Muscle layer of colon (tissue), 2 donors: ENCODE data around the gene SCTR.
A peak's percentile ranks its signal among the peaks of the same experiment; 100 is the strongest.

Experiments used
- H3K27ac ChIP-seq: one replicate; pipeline ENCODE4 v1.7.0; 2013; ENCODE audit warnings: low read depth, mild to moderate bottlenecking, low read length, moderate library complexity
- H3K27me3 ChIP-seq, 2 donors: one replicate each; pipeline ENCODE4 v1.7.0; 2013; ENCODE audit warnings: low read length in 2 of 2, mild to moderate bottlenecking in 2 of 2; ENCODE audit not compliant: insufficient read depth in 2 of 2, control insufficient read depth in 1 of 2
- H3K36me3 ChIP-seq: one replicate; pipeline ENCODE4 v1.7.0; 2013; ENCODE audit warnings: mild to moderate bottlenecking, low read length; ENCODE audit not compliant: insufficient read depth
- H3K4me1 ChIP-seq: one replicate; pipeline ENCODE4 v1.7.0; 2013; ENCODE audit warnings: mild to moderate bottlenecking, low read length; ENCODE audit not compliant: insufficient read depth
- H3K4me3 ChIP-seq, 2 donors: one replicate each; pipeline ENCODE4 v1.7.0; 2013; ENCODE audit warnings: low read length in 2 of 2, low read depth in 1 of 2, mild to moderate bottlenecking in 1 of 2, moderate library complexity in 1 of 2
- H3K9ac ChIP-seq: one replicate; pipeline ENCODE4 v1.7.0; 2013; ENCODE audit warnings: low read length
- H3K9me3 ChIP-seq: one replicate; pipeline ENCODE4 v1.7.0; 2013; ENCODE audit warnings: mild to moderate bottlenecking, low read length
- donor health status: abdominal sarcoma.
- donor health status: Adenocarcinoma of cecum.

SCTR gene

DNA sequence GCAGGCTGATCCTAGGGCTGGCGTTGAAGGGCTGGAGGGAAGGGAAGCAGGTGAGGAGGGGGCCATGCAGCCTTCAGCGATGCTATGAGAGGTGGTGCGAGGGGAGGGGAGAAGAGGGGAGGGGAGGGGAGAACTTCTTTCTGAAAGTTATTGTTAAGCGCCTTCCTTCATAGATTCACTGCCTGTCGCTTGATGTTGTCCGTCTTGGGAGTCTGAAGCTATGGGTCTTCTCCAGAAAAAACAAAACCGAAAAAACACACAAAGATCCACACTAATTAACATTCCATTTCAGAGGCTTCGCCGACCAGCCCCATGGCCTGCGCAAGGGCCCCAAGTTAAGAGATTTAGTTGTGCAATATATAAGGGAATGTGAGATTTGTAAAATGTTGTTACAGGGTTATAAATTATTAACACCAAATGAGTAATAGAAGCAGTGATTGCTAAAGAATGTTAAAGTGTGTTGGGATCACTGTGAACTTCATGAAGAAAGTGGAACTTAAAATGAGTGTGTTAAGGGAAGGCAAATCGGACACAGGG is 20.7 kb upstream of the SCTR start:
- Histone ChIP-seq H3K9me3 (no peaks in the 10 kb centered on the region), H3K4me3 (peak overlapping the region; percentile 38 to 58), H3K36me3 (no peaks in the 10 kb centered on the region), H3K27ac (no peak overlapping the region), H3K27me3 (peaks cover 0 to 4% of the 10 kb centered on the region in 2 donors), H3K4me1 (peaks cover 15% of the 10 kb centered on the region), H3K9ac (no peak overlapping the region)

DNA sequence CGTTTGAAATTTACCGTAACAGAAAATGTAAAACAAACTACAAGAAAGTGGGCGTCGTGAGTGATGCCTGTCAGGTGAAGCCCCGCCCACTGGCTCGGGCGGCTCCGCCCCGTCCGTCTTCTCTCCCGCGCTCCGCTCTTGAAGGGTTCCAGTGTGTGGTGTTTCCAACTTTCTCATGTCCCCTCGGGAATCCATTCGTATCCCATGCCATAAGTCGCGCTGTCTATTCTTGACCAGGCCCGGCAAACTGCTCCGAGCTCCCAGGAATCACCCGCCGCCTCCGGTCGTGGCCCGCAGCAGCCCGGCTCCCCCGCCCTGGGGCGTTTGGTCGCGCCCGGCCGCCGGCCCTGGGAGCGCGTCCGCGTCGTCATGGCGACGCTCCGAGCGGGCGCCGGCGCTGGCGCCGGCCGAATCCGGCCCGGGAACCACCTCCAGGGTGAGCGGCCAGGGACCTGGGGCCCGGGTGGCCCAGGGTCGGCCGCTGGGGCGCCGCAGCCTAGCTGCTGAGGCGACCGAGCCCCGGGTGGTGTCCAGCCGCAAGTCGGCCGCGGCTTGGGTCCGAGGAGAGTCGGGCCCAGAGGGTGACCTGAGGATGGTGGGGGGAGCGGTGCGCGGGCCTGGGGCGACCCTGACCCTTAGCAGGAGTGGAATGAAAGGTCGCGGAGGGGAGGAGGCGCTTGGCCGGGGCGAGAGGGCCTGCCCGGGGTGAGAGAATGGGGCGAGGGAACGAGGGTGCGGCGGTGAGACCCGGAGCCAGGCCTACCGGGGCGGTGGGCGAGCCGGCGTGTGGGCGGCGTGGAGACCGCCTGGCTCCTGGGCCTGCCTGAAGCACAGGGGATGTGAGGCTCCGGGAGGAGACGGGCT is 20.0 kb upstream of the SCTR start, which contains the start of gene CFAP221:
TSS of gene CFAP221 (plus strand) at position 375 of the 864 bp plus-strand sequence. CDS start 1,683 bp downstream, outside the sequence.
- H3K9ac ChIP-seq = no peak within 1 kb of the TSS
- H3K27me3 ChIP-seq = peaks cover 0 to 4% of the 10 kb centered on the region in 2 donors
- no peak within 1 kb of the TSS for H3K27ac ChIP-seq
- H3K4me3 ChIP-seq = peak within 1 kb of the TSS; percentile 38 to 58
- no peaks in the 10 kb centered on the region for H3K9me3 ChIP-seq
- H3K36me3 ChIP-seq = no peaks in the 10 kb centered on the region
- H3K4me1 ChIP-seq = peaks cover 15% of the 10 kb centered on the region

DNA sequence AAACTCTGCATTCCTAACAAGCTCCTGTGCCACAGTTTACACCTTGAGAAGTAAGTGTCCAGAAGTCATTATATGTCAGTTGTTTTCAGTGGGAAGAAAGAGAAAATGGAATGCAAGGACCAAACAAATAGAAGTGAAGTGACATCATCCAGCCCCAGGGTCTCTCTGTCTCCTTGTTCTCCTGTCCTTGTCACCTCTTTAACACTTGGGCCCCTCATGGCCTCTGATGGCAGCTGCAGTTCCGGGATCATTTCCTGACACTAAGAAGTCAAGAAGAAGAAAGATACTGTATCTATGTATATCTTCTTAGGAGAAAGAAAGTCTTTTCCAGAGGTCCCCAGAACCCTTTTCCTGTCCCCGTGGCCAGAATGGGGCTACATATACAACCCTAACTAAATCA is 17.2 kb upstream of the SCTR start:
- H3K4me1 ChIP-seq = peaks cover 6% of the 10 kb centered on the region
- H3K9ac ChIP-seq = no peak overlapping the region
- H3K4me3 ChIP-seq = no peak overlapping the region
- H3K27ac ChIP-seq = no peak overlapping the region
- H3K9me3 ChIP-seq = no peaks in the 10 kb centered on the region
- H3K27me3 ChIP-seq = peaks cover 0 to 4% of the 10 kb centered on the region in 2 donors
- no peaks in the 10 kb centered on the region for H3K36me3 ChIP-seq

DNA sequence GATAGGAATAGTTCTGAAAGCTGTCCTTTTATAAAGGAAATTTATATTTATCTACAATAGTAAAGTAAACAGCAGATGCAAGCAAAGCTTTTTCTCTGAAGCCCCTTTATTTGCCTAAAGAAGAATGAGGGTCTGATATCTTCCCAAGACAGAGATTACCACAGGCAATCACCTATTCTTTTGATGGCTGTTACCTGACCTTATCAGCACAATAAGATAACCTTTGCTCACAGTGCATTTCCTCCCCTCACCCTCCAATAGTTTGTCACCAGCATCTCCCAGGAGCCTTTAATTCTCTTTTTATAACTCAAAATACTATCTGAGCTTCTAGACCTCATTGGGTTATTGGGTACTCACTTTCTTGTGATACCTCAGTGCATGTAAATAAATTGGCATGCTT is 13.5 kb upstream of the SCTR start:
- no peak overlapping the region for H3K4me3 ChIP-seq
- no peaks in the 10 kb centered on the region for H3K27me3 ChIP-seq
- no peaks in the 10 kb centered on the region for H3K36me3 ChIP-seq
- H3K4me1 ChIP-seq = no peaks in the 10 kb centered on the region
- no peak overlapping the region for H3K27ac ChIP-seq
- no peak overlapping the region for H3K9ac ChIP-seq
- no peaks in the 10 kb centered on the region for H3K9me3 ChIP-seq

DNA sequence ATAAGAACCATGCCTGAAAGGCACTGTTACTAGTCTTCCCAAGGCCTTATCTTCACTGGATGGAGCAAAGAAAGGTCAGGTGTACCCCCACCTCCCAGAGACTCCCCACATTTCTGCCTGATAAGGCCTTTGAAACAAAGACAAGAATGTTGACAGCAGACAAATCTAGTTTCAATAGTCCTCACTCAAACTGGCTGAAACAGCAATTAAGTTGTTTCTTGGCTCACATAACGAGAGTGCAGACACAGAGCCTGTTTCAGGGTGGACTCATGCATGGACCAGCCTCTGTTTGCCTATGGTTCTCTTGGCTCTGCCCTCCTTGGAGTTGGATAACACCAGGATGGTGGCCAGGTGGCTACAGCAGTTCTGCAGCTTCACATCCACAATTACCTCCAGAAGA is 12.4 kb upstream of the SCTR start:
- Histone ChIP-seq H3K4me1 (no peaks in the 10 kb centered on the region), H3K9me3 (no peaks in the 10 kb centered on the region), H3K27ac (no peak overlapping the region), H3K9ac (no peak overlapping the region), H3K27me3 (no peaks in the 10 kb centered on the region), H3K4me3 (no peak overlapping the region), H3K36me3 (no peaks in the 10 kb centered on the region)

DNA sequence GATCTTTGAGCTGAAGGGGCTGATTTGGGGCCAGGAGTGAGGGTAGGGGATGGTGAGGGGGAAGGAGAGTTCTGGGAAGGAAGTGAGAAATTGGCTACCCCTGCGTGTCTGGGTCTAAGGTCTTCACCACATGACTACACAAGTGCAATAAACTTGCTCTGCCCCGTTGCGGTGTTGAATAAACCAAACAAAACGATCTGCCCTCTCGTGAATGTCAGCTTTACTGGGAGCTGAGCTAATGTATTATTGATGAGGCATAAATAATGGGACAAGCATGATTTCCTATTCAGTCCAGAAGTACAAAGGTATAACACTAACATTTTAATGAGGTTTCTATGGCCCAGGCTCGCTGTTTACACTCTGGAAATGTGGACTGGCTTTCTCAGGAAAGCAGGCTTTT is 11.9 kb upstream of the SCTR start:
- Histone ChIP-seq H3K36me3 (no peaks in the 10 kb centered on the region), H3K4me1 (no peaks in the 10 kb centered on the region), H3K27ac (no peak overlapping the region), H3K9ac (no peak overlapping the region), H3K4me3 (no peak overlapping the region), H3K27me3 (no peaks in the 10 kb centered on the region), H3K9me3 (no peaks in the 10 kb centered on the region)

DNA sequence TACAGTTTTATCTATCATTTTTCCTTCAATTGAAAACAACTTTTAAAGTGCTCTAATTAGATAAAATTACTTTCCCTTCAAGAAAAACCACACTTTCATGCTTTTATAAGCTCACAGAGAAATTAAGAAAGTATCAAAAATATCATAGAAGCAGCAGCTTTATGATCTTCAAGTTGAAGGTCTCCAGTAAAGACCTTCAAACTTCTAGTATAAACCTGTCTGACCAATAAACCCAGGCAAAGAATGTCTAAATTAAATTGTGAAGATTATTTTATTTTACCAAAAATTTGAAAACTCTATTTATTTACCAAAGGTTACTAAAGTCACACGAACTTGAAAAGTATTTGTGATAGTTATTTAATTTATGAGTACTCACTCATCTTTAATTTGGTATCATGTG is 9.3 kb upstream of the SCTR start:
- no peaks in the 10 kb centered on the region for H3K27me3 ChIP-seq
- H3K4me3 ChIP-seq = no peak overlapping the region

DNA sequence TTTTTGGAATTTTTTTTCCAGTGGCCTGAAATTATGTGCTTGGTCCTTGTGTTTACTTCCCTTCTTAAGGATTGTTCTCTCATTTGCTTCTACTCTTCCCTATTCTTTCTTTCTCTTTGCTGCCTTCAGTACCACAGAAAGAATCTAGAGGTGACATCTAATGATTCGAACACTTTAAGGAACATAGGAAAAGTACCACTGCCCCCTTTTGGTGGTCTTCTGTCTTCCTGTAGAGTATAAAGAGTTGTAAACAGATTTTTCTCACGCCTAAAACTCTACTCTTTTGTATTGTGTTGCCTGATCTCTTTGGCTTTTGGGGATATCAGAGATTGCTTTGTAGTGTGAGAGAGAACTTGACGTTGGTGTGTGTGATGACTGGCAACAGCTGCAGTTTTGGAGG is 7.0 kb upstream of the SCTR start:
- H3K27ac ChIP-seq = no peak overlapping the region
- H3K4me1 ChIP-seq = no peaks in the 10 kb centered on the region
- no peaks in the 10 kb centered on the region for H3K27me3 ChIP-seq
- no peaks in the 10 kb centered on the region for H3K36me3 ChIP-seq
- H3K4me3 ChIP-seq = no peak overlapping the region
- no peak overlapping the region for H3K9ac ChIP-seq
- H3K9me3 ChIP-seq = no peaks in the 10 kb centered on the region

More for the DNA sequence above, 9.3 kb upstream of the SCTR start:
- Histone ChIP-seq H3K9ac (no peak overlapping the region), H3K36me3 (no peaks in the 10 kb centered on the region), H3K27ac (no peak overlapping the region), H3K4me1 (no peaks in the 10 kb centered on the region), H3K9me3 (no peaks in the 10 kb centered on the region)

DNA sequence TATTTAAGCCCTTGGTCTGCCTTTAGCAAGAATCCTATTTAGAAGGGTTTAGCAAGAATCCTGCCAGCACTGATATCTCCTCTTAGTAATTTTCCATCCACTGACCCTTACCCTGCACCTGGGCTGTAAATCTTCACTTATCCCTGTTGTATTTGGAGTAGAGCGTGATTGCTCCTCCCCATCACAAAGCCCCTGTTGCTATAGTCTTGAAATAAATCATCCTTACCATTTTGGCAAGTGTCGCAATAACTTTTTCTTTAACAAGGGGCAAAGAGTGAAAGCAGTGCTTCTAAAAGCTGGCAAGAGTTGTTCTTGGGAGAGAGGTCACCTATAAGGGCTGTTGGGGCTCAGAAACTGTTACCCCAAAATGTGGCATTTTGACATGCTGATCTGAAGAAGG is 3.7 kb upstream of the SCTR start:
- Histone ChIP-seq H3K4me3 (no peak overlapping the region), H3K9ac (no peak overlapping the region), H3K27me3 (peaks cover 2 to 19% of the 10 kb centered on the region in 2 donors), H3K9me3 (no peaks in the 10 kb centered on the region), H3K36me3 (no peaks in the 10 kb centered on the region), H3K4me1 (no peaks in the 10 kb centered on the region), H3K27ac (no peak overlapping the region)

DNA sequence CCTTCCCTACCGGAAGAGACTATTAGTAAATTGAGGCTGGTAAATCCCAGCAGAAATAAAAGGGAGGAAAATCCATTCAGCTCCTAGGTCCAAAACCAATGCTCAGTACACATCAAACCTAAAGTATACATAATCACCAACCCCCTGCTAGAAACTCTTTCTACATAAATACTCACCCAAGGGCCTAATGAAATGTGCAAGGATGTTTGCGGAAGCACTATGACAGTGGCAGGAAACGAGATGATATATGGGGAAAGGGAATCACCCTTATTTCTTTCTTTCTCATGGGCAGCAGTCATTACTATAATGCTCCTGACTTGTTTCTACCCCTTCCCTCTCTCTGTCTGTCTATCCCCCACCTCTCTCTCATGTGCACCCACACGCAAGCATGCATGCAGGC is 1.3 kb upstream of the SCTR start:
- Histone ChIP-seq H3K9ac (no peak overlapping the region), H3K27ac (no peak overlapping the region), H3K27me3 (peaks cover 10 to 19% of the 10 kb centered on the region in 2 donors), H3K9me3 (no peaks in the 10 kb centered on the region), H3K36me3 (no peaks in the 10 kb centered on the region), H3K4me1 (peaks cover 11% of the 10 kb centered on the region), H3K4me3 (no peak overlapping the region)

DNA sequence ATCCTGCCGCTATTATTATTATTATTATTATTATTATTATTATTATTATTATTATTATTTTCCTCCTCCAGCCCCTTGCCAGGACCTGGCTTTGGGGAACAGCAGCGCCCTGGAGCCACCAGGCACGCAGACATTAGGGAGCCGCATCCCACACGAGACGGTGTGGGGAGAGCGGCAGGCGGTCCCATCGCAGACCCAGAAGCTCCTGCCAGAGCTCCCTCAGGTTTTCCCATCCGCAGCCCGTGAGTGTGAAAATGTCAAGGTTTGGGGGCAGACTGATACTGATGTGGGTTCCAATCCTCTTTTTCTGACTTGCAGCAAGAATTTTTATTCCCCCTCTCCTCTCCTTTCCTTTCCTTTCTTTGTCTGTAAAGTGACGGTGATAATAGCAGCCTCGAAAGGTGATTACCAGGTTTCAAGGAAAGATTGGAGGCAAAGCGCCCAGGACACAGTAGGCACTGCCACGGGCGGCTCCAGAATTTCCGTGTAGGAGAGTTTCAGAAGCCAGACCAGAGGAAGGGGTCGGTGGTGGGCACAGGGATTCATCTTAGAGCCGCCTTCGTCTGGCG is 816 bp downstream of the SCTR start:
- H3K36me3 ChIP-seq = no peaks in the 10 kb centered on the region
- H3K9ac ChIP-seq = no peak overlapping the region
- H3K27ac ChIP-seq = no peak overlapping the region
- peaks cover 10 to 19% of the 10 kb centered on the region in 2 donors for H3K27me3 ChIP-seq
- peaks cover 11% of the 10 kb centered on the region for H3K4me1 ChIP-seq
- H3K9me3 ChIP-seq = no peaks in the 10 kb centered on the region
- H3K4me3 ChIP-seq = no peak overlapping the region
